Keratinocyte (primary cell): ENCODE measurements around the gene ERC1. TPM values are rescaled to one million over a fixed set of nuclear protein-coding genes. Genes with fewer than 3 reads are reported as not detected.

Experiments used
- DNase-seq: peaks from one replicate; pipeline ENCODE4 v3.0.0-alpha.2; 2011; ENCODE audit warnings: low read depth, missing footprints, low spot score
- FAIRE-seq: peaks from 2 replicates; lab custom pipeline; 2011; peaks lifted over from hg19 to GRCh38; lab: Jason Lieb, UNC
- H2AFZ ChIP-seq: 2 replicates; pipeline ENCODE4 v1.6.0; 2012; ENCODE audit warnings: low read length, control low read depth, inconsistent platforms; ENCODE audit not compliant: control insufficient read depth
- H3K27ac ChIP-seq: 2 replicates; pipeline ENCODE4 v1.5.1; 2011; ENCODE audit warnings: low read length; ENCODE audit not compliant: control insufficient read depth, insufficient read depth
- H3K27me3 ChIP-seq: 3 replicates; pipeline ENCODE4 v1.6.0; 2011; ENCODE audit warnings: low read length; ENCODE audit not compliant: control insufficient read depth, insufficient read depth; ENCODE audit errors: extremely low read depth
- H3K36me3 ChIP-seq, 2 experiments: 2 replicates in 1 of 2; 3 replicates in 1 of 2; pipeline ENCODE4 v1.5.1; 2011; ENCODE audit warnings: low read length in 2 of 2, mild to moderate bottlenecking in 1 of 2; ENCODE audit not compliant: control insufficient read depth in 2 of 2, insufficient read depth in 2 of 2; ENCODE audit errors: extremely low read depth in 1 of 2
- H3K4me1 ChIP-seq: 3 replicates; pipeline ENCODE4 v1.5.1; 2011; ENCODE audit warnings: low read length; ENCODE audit not compliant: control insufficient read depth, insufficient read depth; ENCODE audit errors: extremely low read depth
- H3K4me2 ChIP-seq: 3 replicates; pipeline ENCODE4 v1.6.0; 2011; ENCODE audit warnings: low read depth, low read length; ENCODE audit not compliant: control insufficient read depth, insufficient read depth; ENCODE audit errors: extremely low read depth
- H3K4me3 ChIP-seq, 3 experiments: fragments of 200-600 bp in 1 of 3; sonication (generic) in 1 of 3; 2 replicates in 2 of 3; 3 replicates in 1 of 3; pipeline ENCODE4 v1.5.1; 2011 to 2016; ENCODE audit warnings: low read length in 3 of 3, mild to moderate bottlenecking in 3 of 3, control low read depth in 2 of 3, inconsistent platforms in 1 of 3, low read depth in 1 of 3, mixed read lengths in 1 of 3, mixed run types in 1 of 3, moderate library complexity in 1 of 3; ENCODE audit not compliant: control insufficient read depth in 2 of 3, insufficient read depth in 2 of 3; ENCODE audit errors: extremely low read depth in 1 of 3
- H3K79me2 ChIP-seq: 2 replicates; pipeline ENCODE4 v1.6.0; 2012; ENCODE audit warnings: low read length; ENCODE audit not compliant: control insufficient read depth, insufficient read depth
- H3K9ac ChIP-seq: 3 replicates; pipeline ENCODE4 v1.6.0; 2011; ENCODE audit warnings: low read length; ENCODE audit not compliant: control insufficient read depth, insufficient read depth; ENCODE audit errors: extremely low read depth
- H3K9me1 ChIP-seq: 3 replicates; pipeline ENCODE4 v1.6.0; 2011; ENCODE audit warnings: low read length; ENCODE audit not compliant: control insufficient read depth, insufficient read depth; ENCODE audit errors: extremely low read depth
- H3K9me3 ChIP-seq: 2 replicates; pipeline ENCODE4 v1.5.1; 2012; ENCODE audit warnings: low read depth, low read length; ENCODE audit not compliant: control insufficient read depth
- H4K20me1 ChIP-seq: 3 replicates; pipeline ENCODE4 v1.6.0; 2011; ENCODE audit warnings: low read length; ENCODE audit not compliant: control insufficient read depth, insufficient read depth; ENCODE audit errors: extremely low read depth
- CTCF ChIP-seq, 3 experiments: IDR thresholded peaks in 1 of 3; conservative IDR thresholded peaks in 1 of 3; optimal IDR thresholded peaks in 1 of 3; 2 replicates in 2 of 3; 3 replicates in 1 of 3; pipeline versions ENCODE3 to v1.5.1; 2011; ENCODE audit warnings: low read length in 3 of 3, mild to moderate bottlenecking in 3 of 3, moderate library complexity in 2 of 3, control low read depth in 1 of 3, inconsistent platforms in 1 of 3; ENCODE audit not compliant: insufficient read depth in 2 of 3; ENCODE audit errors: extremely low read depth in 1 of 3
- EZH2 ChIP-seq: IDR thresholded peaks from one replicate; pipeline ENCODE4 v1.6.1; 2012; ENCODE audit warnings: inconsistent platforms, mild to moderate bottlenecking, low read length, moderate library complexity
- dilution Hi-C: fragments of 300-500 bp; cut with MboI; formaldehyde crosslinking; loops from one replicate; pipeline ENCODE4 v1.7.0; 2020; ENCODE audit warnings: low sequenced_read_pairs; ENCODE audit not compliant: extremely low pct_ligation_motif_present
- polyA plus RNA-seq, 5 experiments: library from polyadenylated mRNA; depleted of rRNA in 3 of 5; stranded (reverse) in 3 of 5; stranded (forward) in 1 of 5; unstranded in 1 of 5; fragments of >200 nt; gene quantifications; 1 replicate in 1 of 5; 2 replicates in 3 of 5; 3 replicates in 1 of 5; pipeline versions ENCODE4 v1.2.1 to v1.2.3, GENCODE V29; 2011 to 2012; ENCODE audit warnings: missing spikeins in 2 of 5, low read depth in 1 of 5, low replicate concordance in 1 of 5

The ERC1 gene
- polyA plus RNA-seq, 1 donor (not counting 4 experiments of a cell fraction or from before 2014, with no cell fraction given), result 16.1 TPM

GRCh38 chr12:1130164-1130563 is 139.1 kb downstream of the ERC1 start:
- H3K4me2 ChIP-seq, result no peak overlapping the region
- no peaks in the 10 kb centered on the region for H3K9me3 ChIP-seq
- TF ChIP-seq CTCF (optimal IDR thresholded peaks at IDR 0.05 in 1 of 3, IDR thresholded peaks at IDR 0.05 in 1 of 3, conservative IDR thresholded peaks at IDR 0.05 in 1 of 3; ENCODE audit: extremely low read depth in 1 of 3, insufficient read depth in 2 of 3, low read length in 3 of 3), result no peak
- TF ChIP-seq EZH2, result no peak
- FAIRE-seq, result no peak
- no peaks in the 10 kb centered on the region for H3K9me1 ChIP-seq
- peaks cover 4% of the 10 kb centered on the region for H3K4me1 ChIP-seq
- no peaks in the 10 kb centered on the region for H3K27me3 ChIP-seq
- H3K27ac ChIP-seq, result no peak overlapping the region
- H4K20me1 ChIP-seq, result no peaks in the 10 kb centered on the region
- no peak overlapping the region for H3K4me3 ChIP-seq
- no peak overlapping the region for H3K9ac ChIP-seq
- no peak for DNase-seq
- dilution Hi-C loops, result no loop called here
- H2AFZ ChIP-seq, result no peak overlapping the region
- H3K79me2 ChIP-seq, result no peaks in the 10 kb centered on the region
- peaks cover 0 to 2% of the 10 kb centered on the region in 2 experiments for H3K36me3 ChIP-seq

GRCh38 chr12:1130571-1130970 is 139.5 kb downstream of the ERC1 start:
- dilution Hi-C loops, result no loop called here
- peaks cover 4% of the 10 kb centered on the region for H3K4me1 ChIP-seq
- FAIRE-seq (no peak), DNase-seq (no peak)
- no peaks in the 10 kb centered on the region for H3K79me2 ChIP-seq
- no peak overlapping the region for H3K4me2 ChIP-seq
- H3K4me3 ChIP-seq, result no peak overlapping the region
- no peaks in the 10 kb centered on the region for H4K20me1 ChIP-seq
- no peak overlapping the region for H3K9ac ChIP-seq
- no peaks in the 10 kb centered on the region for H3K9me1 ChIP-seq
- no peak overlapping the region for H3K27ac ChIP-seq
- H3K9me3 ChIP-seq, result no peaks in the 10 kb centered on the region
- H2AFZ ChIP-seq, result no peak overlapping the region
- no peaks in the 10 kb centered on the region for H3K27me3 ChIP-seq
- H3K36me3 ChIP-seq, result peaks cover 0 to 2% of the 10 kb centered on the region in 2 experiments
- TF ChIP-seq CTCF (optimal IDR thresholded peaks at IDR 0.05 in 1 of 3, IDR thresholded peaks at IDR 0.05 in 1 of 3, conservative IDR thresholded peaks at IDR 0.05 in 1 of 3; ENCODE audit: extremely low read depth in 1 of 3, insufficient read depth in 2 of 3, low read length in 3 of 3) (no peak), EZH2 (no peak)
